HG03558 (cell line): ENCODE data around the gene PYGM.

Experiments used
- ATAC-seq: cut with Tn5 transposase; IDR thresholded peaks from one replicate; pipeline ENCODE4 v1.9.1; 2021; ENCODE audit warnings: moderate number of reproducible peaks; ENCODE audit not compliant: unreplicated experiment; ENCODE audit errors: extremely low read depth

Gene PYGM

GRCh38 chr11:64759722-64760719 lies at the start of gene PYGM:
Gene PYGM, minus strand, starts transcription at chr11:64759974. Its CDS starts 76 bp downstream, at chr11:64759898.
- ATAC-seq: no peak

GRCh38 chr11:64805481-64805880 lies 45.7 kb upstream of the PYGM start:
- ATAC-seq: no peak

GRCh38 chr11:64804346-64805210 lies 44.8 kb upstream of the PYGM start:
- ATAC-seq: no peak

GRCh38 chr11:64803846-64804345 lies 44.1 kb upstream of the PYGM start:
- ATAC-seq: no peak

DNA sequence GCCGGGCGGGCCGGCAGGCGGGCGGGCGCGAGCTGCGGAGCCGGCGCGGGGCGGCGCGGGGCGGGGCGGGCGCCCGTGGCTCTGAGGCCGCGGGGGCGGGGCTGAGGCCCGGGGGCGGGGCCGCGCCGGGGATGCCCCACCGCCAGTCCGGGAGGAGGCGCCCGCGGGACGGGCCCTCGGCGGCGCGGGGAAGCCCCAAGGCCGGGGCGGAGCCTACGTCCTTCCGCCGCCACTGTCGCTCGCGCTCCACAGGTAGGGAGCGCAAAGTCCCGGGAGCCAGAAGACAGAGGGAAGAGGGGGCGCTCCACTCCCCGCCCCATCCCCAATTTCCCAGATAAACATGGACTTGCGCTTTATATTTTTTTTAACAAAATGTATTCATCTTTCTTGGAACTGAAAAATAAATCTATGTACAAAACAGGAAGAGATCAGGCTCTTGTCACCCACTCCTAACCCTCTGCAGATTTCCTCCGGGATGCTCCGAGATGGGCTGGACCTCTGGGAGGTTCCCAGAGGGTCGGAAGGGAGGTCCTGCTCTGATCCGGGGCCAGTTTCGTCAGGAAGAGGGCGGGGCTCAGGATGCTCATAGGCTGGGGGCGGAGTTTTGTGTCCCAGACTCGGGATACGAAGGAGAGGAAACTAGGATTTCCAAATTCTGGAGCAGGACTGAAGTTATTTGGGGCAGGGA lies 43.5 kb upstream of the PYGM start, which contains the start of gene MAP4K2:
Gene MAP4K2 (minus strand): TSS at position 57 of the 688 bp plus-strand sequence. CDS start 65 bp downstream, outside the sequence.
- ATAC-seq: no peak

DNA sequence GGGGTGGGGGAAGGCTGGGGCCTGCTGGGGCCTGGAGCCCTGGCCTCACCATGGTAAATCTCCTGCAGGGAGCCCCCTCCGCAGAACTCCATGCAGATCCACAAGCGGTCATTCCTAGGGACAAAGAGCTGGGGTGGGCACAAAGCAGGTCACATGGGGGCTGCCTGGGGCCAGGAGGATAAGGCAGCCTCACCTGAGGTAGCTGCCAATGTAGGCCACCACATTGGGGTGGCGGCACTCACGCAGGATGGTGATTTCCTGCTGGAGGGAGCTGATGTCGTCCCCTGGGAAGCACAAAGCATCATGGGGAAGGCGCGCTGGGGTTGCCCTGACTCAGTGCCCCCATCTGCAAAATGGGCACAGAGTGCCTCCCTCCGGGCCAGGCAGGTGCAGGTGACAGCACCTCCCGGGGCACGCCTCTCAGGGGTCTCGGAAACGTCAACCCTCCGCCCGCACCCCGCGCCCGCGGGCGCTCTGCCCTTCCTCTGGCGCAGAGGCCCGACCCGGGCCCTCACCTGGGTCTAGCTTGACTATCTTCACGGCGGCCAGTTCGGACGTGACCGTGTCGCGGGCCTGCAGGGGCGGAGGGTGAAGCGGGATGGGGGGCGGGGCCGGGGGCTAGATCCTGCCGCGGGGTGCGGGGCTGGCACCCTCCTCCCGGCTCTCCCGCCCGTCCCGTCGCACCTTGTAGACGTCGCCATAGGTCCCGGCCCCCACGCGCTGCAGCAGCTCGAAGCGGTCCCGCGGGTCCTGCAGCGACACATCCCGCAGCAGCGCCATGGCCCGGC lies 42.8 kb upstream of the PYGM start:
- no peak for ATAC-seq

DNA sequence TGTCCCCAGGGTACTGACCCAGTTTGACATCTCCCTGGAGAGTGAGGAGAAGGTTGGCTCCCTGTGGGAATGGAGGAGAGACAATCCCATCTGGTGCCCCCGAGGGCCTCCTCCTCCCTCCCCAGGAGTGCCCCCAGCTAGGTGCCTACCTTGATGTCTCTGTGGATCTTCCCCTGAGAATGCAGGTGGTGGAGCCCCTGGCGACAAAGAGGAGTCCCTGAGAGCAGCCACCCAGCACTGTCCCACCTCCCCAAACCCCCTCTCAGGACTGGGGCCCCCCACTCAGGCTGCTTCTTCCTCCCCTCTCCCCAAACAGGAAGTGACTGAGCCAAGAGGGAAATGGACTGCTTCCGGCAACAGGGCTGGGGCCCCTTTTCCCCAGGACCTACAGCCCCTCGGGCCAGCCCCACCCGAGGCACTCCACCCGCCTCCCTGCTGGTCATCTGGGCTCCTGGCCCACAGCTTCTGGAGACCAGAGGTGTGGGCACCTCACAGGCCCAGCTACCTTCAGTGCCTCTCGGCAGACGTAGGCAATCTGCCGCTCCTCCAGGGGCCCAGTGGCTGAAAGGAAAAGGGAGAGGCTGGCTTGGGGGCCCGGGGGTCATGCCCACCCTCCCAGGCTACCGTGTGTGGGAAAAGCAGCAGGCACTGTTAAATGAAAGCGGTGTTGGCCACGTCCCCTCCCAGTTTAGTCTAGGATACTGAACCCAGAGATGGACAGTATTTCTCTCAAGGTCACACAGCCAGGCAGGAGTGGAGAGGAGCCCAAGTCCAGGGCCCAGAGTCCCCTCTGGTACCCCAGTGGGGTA lies 42.0 kb upstream of the PYGM start:
- no peak for ATAC-seq

DNA sequence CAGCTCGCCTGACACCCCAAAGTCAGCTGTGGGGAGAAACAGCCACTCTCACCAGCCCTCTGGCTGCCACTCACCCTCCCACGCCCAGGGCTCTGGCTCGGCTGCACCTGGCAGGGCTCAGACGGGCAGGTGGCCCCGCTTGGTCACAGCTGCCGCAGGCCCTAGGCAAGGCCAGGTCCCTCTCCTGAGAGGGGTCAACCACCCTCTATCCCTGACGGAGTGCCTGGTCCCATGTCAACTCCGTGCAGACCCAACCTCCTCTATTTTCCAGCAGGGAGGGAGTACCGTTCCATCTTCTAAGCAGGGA lies 41.3 kb upstream of the PYGM start:
- ATAC-seq: no peak

DNA sequence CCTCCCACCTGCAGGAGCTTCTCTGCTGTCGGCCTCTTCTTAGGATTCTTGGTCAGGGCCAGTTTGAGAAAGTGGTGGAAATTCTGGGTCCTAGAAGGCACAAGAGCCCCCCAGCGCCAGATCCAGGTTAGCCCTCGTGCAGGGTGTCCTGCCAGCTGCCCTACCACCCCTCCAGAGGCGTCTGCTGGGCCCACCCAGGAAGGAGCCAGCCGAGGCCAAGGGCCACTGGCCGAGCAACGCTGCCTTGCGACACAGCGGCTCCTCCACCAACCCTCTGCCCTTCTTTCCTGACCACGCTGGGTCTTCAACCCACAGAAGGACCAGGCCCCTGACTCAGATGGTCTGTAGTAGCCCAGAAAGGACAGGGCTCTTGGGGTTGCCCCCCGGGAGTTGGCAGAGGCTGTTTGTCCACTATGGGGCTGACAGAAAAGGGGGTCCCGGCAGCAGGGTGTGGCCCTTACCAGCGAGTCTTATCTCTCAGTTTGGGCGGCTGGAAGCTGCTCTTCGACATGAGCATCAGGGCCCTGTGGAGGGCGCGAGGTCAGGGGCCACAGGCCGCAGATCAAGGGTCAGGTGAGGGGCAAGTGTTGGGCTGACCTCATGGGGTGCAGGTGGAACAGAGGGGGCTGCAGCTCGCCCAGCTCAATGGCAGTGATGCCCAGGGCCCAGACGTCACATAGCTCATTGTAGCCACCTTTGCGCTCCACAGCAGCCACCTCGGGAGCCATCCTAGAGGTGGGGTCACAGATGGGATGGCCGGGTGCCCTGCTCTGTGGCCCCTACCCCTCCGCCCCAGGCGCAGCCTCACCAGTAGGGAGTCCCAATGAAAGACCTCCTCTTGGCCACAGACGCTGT lies 40.8 kb upstream of the PYGM start:
- no peak for ATAC-seq

DNA sequence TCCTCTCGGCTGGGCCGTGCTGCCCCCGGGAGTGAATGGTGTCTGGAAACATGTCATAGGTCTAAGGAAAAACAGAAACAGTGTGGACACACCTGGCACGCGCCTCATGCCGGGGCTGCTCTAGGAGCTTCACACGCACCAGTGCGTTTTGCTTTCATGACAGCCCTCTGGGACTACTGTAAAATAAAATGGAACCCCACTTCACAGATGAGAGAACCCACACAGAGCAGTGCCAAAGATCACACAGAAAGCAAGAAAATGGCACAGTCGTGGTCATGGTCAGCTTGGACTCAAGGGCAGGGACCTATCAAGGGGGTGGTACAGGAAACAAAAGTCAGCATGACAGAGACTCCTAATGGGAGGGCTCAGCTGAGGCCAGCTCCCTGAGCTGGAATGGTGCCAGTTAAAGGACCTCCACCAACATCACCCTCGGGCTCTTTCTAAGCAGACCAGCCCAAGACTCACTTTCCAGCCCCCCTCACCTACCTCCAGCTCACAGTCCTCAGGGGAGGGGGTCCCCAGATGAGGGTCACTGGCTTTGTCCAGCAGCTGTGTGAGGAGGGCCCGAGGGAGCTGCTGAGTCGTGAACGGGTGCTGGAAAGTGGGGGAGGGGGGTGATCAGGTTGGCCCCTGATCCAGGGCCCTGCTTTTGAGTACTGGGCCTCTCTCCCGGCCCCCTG lies 40.0 kb upstream of the PYGM start:
- ATAC-seq: no peak

DNA sequence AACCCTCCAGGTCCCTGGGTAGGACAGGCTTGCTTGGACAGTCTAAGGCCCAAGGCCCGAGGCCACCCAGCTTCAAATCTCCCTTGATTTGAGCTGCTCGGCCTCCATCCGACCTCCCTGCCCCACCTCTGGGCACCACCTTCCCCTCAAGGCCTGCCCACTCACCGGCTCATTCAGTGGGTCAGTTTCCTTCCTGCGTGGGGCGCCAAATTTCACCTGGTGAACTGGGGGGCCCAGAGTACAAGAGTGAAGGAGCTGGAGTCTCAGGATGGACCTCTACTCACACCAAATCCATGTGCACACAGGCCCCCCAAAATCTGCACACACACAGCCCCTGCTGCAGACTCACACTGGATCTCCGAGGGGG lies 39.5 kb upstream of the PYGM start:
- ATAC-seq: no peak

- no peak for ATAC-seq
These were observed 37.2 kb upstream of the PYGM start for GRCh38 chr11:64796757-64797541.

- ATAC-seq: no peak
These were observed 36.4 kb upstream of the PYGM start for GRCh38 chr11:64796047-64796756.

DNA sequence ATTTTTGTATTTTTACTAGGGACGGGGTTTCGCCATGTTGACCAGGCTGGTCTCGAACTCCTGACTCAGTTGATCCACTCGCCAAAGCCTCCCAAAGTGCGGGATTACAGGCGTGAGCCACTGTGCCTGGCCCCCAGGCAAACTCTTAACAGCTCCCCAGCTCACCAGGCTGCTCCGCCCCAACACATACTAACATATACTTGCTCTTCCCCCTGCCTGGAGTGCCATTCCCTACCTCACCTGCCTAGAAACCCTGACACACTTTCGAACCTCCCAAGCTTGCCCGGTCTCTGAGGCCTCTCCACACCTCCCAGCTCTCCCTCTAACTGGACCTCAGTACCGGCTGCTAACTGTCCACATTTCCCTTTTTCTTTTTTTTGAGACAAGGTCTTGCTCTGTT lies 34.8 kb upstream of the PYGM start:
- no peak for ATAC-seq

GRCh38 chr11:64793271-64794160 lies 33.7 kb upstream of the PYGM start:
- ATAC-seq: no peak
